ENCODE data around the gene SLC35F3.
A peak's percentile ranks its signal among the peaks of the same experiment; 100 is the strongest.
"Not testable (repeated sequence)": the region's sequence is repeated elsewhere in the genome, so short reads cannot be mapped to it uniquely, and the experiment has no call there.

The SLC35F3 gene

DNA sequence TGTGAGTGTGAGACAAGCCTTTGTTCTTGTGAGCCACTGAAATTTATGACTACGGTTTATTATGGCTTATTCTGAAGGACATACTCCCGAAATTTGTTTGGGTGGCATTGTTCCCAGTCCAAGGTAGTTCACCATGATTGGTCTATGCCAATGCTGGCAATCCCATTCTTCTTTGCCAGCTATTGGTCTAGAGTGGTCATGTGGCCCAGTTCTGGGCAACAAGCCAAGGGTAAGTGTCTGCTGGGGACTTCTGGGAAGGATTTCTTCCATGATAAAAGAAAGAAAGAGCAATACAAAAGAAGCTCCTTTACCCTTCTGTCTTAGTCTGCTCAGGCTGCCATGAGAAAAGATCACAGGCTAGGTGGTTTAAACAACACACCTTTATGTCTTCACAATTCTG, 201.6 kb downstream of the SLC35F3 start:
- DNase-seq (ENCODE audit: low read depth, low spot score) = no peak

DNA sequence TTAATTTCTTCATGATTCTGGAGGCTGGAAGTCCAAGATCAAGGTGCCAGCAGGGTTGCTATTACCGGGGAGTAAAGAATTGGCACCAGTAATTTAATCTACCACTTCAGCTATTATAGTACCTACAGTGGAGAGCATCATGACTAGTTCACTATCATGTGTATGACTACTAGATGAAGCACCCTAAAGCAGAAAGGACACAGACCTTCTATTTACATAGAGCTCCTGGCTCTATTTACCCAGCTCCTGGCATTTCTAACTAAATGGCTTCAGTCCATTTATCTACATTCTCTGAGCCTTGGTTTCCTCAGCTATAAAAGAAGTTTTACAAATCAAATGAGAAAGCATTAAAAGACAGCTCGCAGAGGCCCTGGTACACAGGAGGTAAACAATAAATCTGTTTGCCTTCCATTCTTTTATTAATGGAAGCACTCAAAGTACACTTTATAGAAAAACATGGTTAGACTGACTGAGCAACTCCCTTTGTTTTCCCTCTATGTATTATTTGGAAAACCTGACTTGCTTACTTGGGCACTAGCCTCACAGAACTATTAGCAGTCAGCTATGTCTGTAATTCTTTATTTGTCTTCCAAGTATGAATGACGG, 203.0 kb downstream of the SLC35F3 start:
- DNase-seq (ENCODE audit: low read depth, low spot score) = no peak

DNA sequence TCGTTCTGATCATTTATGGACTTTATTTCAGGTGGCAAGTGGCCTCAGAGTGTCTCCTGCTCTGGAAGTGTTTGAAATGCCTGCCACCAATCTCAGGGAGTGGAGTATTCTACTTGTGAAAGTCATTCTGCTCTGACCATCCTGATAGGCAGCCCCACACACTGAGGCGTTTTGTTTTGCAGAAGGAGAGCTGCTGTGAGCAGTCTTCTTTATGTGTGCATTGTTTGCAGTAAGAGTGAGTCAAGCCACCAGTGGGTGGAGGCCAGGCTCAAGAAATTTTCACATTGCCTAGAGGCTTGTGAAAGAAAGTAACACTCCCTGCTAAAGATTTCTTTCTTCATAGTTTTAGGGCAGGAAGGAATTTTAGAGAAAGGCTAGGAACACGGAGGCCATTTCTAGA, 204.4 kb downstream of the SLC35F3 start:
- DNase-seq (ENCODE audit: low read depth, low spot score) = peak; percentile 14

DNA sequence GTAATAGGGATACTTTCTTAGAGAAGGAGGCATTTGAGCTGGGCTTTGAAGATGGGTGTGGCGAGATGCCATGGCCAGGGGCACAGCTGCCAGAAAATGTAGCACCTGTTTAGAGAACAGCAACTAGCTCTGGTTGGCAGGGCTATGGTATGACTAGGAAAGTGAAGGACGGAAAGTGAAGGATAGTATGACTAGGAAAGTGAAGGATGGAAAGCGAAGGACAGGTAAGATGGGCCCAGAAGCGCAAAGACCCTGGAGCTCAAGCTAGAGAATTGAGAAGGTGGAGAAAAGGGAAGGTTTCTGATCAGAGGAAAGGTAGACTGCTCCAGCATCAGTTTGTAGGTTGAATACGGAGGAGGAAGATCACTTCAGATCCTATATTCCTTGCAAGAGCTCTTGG, 205.4 kb downstream of the SLC35F3 start:
- no peak for DNase-seq (ENCODE audit: low read depth, low spot score)

DNA sequence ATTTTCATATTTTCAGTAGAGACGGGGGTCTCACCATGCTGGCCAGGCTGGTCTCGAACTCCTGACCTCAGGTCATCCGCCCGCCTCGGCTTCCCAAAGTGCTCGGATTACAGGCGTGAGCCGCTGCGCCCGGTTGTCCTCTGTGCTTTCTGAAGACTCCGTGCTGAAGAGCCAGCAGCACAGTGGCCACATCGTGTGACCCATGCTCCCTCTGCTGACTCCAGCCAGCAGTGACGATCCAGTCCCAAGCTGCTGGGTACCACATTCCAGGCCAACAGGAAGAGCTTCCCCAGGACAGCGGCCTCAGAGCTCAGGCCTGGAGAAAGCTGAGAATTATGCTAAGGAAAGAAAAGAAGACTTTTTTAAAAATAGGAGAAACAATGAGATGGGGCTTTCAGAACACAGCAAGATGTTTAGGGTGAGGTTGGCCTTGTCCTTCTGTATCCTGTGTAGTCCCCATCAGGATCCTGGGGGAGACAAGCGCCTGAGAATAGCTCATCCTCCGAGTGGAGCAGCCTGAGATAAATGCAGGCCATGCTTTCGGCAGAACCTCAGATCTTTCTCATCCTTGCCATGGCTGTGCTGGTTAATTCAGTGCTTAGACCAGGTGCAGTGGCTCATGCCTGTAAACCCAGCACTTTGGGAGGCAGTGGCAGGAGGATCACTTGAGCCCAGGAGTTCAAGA, 207.1 kb downstream of the SLC35F3 start:
- peak; percentile 79 for DNase-seq (ENCODE audit: low read depth, low spot score)

DNA sequence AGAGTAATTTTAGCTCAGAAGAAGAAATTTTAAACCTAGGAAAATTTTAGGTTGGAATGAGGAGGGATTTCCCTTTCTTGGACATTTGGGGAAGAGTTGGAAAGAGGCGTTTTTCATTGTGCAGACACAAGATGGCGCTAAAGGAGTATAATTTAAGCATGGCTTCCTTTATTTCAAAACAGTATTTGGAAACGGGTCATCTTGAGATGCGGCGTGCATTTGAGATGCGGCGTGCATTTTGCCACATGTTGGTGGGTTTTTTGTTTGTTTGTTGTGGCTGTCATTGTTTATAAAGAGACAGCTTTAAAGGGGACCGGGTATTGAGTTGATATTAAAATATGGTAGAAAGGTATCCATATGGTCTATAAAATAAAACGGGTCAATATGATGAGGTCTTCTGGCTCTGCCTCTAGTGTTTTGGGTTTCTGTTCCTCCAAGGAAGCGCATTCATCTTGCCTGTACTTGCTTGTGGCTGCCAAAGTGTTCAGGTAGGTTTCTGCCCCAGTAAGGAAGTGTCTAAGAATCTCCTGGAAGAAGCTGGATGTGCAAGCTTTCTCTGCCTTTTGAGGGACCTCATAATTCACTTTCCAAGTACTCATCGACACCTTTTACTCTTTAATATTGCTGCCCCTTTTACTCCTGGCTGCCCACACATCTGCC, 210.3 kb downstream of the SLC35F3 start:
- DNase-seq (ENCODE audit: low read depth, low spot score) = peak; percentile 78

DNA sequence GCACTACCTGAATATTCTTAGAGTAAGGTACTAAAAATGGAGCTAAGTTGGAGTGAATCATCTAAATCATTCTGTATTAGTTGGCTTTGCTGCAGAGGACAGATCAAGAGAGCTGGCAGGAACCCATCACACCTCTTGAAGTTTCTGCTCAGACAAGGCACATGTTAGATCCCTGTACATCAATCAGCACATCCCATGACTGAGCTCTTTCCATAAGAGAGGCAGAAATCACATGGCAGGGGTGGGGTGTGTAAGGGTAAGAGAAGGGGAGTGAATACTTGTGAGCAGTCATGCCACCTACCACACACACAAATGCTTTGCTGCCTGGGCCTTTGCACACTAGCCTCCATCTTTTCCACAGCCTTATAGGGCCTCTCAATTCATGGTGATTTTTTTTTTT, 214.4 kb downstream of the SLC35F3 start:
- no peak for DNase-seq (ENCODE audit: low read depth, low spot score)

DNA sequence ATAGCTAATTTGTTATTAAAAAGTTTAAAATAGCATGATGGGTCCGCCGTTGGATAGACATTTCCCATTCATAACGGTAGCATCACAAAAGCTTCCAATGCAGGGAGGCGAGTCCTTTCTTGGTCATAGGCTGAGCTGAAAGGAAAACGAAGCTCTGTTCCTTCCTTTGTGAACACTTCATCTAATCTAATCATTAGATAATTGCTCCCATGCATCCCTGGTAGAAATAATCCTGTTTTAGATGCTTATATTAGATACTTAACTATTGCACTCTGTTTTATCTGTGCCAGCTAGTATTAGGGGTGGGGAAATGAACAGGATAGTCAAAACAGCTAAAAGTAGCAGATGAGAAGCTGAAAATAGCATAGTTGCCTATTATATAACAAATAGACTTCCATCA, 215.0 kb downstream of the SLC35F3 start:
- no peak for DNase-seq (ENCODE audit: low read depth, low spot score)

DNA sequence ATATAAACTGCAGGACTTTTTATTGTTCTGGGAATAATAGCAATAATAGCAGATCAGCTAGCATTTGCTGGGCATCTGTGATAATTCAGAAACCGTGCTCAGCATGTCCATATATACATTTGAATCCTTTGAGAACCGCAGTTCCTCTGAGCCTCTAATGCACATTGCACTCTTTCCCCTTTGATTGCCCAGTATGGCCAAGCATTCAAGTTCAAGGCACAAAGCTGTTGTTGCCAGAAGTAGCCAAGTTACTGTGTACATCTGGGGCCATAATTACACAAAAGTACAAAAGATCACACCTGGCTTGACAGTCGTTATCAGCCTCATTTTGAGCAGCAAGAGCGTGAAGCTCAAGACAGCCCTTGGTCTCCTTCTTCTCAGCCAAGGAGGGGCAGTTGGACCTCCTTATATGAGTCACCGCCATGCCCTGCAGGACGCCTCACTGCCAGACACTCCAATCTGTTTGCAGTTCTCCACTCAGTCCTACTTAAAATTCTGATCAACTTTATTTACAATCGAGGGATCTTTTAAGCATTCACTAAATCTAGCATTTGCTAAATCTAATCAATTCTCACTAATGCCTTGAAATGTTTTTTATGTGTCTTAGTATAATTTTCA, 216.0 kb downstream of the SLC35F3 start:
- DNase-seq (ENCODE audit: low read depth, low spot score) = no peak

DNA sequence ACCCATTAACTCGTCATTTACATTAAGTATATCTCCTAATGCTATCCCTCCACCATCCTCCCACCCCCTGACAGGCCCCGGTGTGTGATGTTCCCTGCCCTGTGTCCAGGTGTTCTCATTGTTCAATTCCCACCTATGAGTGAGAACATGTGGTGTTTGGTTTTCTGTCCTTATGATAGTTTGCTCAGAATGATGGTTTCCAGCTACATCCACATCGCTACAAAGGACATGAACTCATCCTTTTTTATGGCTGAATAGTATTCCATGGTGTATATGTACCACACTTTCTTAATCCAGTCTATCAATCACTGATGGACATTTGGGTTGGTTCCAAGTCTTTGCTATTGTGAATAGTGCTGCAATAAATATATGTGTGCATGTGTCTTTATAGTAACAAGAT, 217.2 kb downstream of the SLC35F3 start:
- DNase-seq (ENCODE audit: low read depth, low spot score) = not testable (repeated sequence)

DNA sequence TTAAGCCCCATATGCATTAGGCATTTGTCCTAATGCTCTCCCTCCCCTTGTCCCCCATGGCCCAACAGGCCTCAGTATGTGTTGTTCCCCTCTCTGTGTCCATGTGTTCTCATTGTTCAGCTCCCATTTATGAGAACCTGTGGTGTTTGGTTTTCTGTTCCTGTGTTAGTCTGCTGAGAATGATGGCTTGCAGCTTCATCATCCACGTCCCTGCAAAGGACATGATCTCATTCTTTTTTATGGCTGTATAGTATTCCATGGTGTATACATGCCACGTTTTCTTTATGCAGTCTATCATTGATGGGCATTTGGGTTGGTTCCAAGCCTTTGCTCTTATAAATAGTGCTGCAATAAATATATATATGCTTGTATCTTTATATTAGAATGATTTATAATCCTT, 218.1 kb downstream of the SLC35F3 start:
- not testable (repeated sequence) for DNase-seq (ENCODE audit: low read depth, low spot score)

DNA sequence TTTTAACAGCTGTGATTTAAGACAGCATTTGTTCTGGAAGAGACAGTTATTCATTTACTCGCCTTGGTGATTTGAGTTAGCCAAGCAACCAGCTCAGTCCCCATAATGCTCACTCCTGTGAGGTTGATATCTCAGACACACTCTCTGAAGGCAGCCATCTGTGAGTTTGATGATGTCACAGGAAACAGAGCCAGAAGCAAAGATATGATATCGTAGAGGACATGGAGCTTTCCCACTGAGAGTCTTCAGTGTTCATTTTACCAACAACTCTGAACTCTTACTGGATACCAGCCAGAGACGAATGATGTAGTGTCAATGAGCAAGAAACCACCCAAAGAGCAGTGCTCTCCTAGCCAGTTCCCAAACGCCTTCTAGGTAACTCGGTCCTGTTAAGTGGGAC, 219.4 kb downstream of the SLC35F3 start:
- no peak for DNase-seq (ENCODE audit: low read depth, low spot score)

DNA sequence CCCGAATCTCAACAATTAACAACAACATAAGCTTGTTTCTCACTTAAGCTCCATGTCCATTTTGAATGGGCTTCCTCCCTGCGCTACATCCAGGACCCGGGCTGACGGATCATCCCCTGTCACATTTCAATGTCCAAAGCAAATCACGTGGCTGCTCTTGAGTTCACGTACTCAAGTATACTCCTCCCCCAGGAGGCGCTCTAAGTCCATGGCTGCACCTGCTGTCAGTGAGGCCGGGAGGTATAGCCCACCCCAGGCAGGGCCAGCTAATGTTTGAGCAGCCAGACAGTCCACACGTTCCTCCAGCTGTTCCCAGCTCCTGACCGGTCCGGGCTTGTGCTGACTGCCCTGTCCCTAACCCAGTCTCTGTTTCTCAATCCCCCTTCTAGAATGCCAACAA, 220.8 kb downstream of the SLC35F3 start:
- peak; percentile 57 for DNase-seq (ENCODE audit: low read depth, low spot score)

DNA sequence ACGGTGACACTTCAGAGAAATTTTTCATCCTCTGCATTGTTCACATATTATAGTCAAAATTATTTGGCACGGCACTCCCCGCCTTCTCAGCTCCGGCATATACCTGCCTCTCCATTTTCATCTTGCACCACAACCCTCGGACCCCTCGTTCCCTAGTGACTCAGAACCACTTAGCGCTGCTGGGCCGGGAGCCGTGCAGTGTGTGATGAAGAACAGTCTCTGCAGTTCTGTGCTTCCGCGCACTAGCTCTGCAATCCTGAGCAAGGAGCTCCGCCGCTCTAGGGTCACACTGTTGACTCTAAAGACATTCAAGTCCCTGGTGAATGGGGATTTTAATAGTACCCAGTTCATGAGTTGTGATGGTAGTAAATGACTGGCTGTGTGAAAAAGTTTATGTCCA, 221.2 kb downstream of the SLC35F3 start:
- no peak for DNase-seq (ENCODE audit: low read depth, low spot score)

DNA sequence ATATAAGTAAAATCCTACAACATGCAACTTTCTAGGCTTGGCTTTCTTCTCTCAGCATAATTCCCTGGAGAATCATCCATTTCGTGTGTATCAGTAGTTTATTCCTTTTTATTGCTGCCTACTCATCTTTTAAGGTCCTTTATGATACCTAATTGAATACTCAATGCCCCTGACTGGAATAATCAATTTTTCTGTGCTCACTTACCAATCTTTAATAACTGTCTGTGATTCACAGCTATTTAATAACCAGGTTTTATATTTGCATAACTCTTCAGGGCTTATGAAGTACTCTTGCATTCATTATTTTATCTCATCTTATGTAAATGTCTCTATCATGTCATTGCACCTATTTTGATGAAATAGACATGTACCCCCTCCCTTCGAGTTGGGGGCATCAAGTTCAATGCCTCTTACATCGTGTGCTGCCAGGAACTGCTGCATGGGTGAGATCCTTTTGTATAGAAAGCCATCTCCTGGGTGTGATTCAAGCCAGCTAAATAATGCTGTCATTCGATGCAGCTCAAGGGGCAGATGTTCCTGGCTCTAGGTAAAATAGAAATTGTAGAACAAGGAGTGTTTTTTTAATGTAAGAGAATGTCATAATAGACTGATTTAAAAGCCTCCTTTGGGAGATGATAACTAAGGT, 222.7 kb downstream of the SLC35F3 start:
- no peak for DNase-seq (ENCODE audit: low read depth, low spot score)

DNA sequence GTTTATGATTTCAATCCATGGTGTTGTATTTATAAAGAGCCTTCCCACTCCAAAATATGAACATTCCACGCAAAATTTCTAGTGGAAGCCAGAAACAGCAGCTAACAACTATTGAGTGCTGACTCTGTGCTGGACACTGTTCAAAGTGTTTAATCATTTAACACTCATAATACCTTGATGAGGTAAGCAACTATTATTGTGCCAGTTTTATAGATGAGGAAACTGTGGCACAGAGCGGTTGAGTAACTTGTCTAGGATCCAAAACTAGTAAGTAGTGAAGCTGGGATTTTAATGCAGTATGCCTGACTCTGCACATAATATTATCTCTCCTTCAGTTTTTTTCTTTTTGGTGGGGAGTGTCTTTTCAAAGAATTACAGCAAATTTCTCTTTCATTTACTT, 228.3 kb downstream of the SLC35F3 start:
- no peak for DNase-seq (ENCODE audit: low read depth, low spot score)

DNA sequence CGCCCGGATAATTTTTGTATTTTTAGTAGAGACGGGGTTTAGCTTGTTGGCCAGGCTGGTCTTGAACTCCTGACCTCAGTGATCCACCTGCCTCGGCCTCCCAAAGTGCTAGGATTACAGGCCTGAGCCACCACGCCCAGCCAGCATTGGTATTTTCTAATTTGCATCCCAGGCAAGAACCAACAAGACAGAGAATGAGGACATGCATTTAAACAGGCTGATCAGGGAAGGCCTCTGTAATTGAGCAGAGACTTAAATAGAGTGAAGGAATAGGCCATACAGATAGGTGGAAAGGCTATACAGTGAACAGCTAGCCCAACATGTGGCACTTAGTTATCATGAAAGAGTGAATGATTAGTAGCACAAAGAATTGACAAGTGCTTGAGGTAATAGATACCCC, 230.4 kb downstream of the SLC35F3 start:
- no peak for DNase-seq (ENCODE audit: low read depth, low spot score)

DNA sequence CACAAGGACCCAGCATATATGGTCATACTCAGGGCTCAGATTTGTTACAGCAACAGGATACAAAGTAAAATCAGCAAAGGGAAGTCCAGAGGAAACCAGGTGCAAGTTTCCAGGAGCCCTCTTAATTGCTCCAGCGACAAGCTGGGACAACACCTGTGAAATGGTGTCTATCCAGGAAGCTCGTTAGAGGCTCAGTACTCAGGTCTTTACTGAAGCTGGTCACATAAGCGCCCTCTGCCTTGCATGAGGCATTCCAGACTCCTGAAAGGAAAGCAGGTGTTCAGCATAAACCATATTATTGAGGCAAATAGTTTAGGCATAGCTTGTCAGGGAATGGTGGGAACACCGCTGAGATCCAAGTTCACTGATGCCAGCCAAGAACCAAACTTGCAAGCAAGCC, 231.0 kb downstream of the SLC35F3 start:
- no peak for DNase-seq (ENCODE audit: low read depth, low spot score)

DNA sequence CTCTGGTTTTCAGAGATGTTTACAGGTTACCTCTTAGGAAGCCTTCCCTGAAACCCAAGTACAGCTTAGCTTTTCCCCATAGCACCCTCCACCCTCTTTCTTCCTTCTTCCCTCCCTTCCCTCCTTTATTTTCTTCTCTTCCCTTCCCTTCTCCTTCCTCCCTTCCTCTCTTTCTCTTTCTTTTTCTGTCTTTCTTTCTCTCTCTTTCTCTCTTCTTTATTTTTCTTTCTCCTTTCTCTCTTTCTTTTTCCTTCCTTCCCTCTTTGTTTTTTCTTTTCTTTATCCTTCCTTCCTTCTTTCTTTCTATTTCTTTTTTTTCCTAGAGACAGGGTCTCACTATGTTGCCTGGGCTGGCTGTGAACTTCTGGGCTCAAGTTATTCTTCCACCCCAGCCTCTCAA, 231.6 kb downstream of the SLC35F3 start:
- no peak for DNase-seq (ENCODE audit: low read depth, low spot score)

DNA sequence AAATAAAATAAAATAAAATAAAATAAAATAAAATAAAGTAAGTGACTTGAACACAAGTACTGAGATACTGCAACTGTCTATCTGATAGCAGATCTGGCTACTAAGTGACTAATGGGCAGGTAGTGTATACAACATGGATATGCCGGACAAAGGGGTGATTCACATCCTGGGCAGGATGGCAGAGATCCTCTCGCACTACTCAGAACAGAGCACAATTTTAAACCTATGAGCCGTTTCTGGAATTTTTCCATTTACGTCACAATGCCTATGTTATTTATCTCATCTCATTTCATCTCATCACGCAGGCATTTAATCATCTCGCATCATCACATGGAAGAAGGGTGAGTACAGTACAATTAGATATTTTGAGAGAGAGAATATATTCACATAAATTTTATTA, 235.5 kb downstream of the SLC35F3 start:
- peak; percentile 49 for DNase-seq (ENCODE audit: low read depth, low spot score)

DNA sequence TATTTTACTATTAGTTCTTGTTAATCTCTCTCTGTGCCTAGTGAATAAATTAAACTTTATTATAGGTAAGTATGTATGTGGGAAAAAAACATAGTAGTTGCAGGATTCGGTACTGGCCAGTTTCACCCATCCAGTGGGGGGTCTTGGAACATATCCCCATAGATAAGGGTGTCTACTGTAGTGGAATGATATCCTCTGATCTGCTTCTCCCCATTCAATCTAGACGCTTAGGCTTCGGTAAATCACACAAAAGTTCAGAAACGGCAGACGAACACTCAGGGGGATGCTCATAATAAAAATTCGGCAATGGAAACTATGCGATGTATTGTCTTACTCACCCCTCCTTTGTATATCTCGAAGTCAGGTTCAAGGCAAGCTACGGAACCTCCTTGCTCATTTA, 235.9 kb downstream of the SLC35F3 start:
- DNase-seq (ENCODE audit: low read depth, low spot score) = no peak

DNA sequence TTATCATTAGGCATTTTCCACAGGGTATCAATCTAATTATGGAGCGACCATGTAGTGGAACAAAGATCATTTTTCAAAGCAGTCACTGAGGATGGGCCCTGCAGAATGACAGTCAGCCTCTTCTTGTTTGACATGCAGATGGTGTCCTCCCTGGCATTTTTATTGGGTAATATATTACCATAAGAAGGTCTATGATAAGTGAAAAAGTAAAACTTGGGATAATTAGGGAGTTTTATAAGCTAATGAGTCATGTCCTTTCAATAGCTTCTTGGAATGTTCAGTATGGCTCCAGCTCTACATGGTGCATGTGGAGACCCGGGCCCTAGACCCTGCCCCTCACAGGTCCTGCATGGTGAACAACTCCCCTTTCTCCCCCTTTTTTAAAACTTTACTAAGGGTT, 236.5 kb downstream of the SLC35F3 start:
- DNase-seq (ENCODE audit: low read depth, low spot score) = no peak
